GM23338 (cell line): ENCODE results near the gene ASPRV1. TPM values are rescaled to one million over a fixed set of nuclear protein-coding genes. Genes with fewer than 3 reads are reported as not detected.

Experiments used
- ATAC-seq: fragments of 200-7000 bp; cut with Tn5 transposase; 3 replicates; pipeline ENCODE4 v1.9.1; 2020
- DNase-seq: peaks from one replicate; pipeline ENCODE4 v3.0.0-alpha.2; 2015; ENCODE audit warnings: low spot score
- H2AFZ ChIP-seq: fragments of 200-600 bp; sonication (generic); 2 replicates; pipeline ENCODE4 v1.8.0; 2016; ENCODE audit warnings: antibody characterized with exemption, mild to moderate bottlenecking, moderate library complexity
- H3F3A ChIP-seq: fragments of 200-600 bp; sonication (generic); replicated peaks from 2 replicates; pipeline ENCODE4 v1.8.0; 2017; ENCODE audit warnings: antibody characterized with exemption, mixed run types, low read depth
- H3K27ac ChIP-seq: fragments of 200-600 bp; sonication (generic); 2 replicates; pipeline ENCODE4 v1.6.1; 2016; ENCODE audit warnings: low read depth
- H3K27me3 ChIP-seq: fragments of 200-600 bp; sonication (generic); 2 replicates; pipeline ENCODE4 v1.8.0; 2016; ENCODE audit warnings: mild to moderate bottlenecking, mixed run types, moderate library complexity; ENCODE audit not compliant: insufficient read depth
- H3K36me3 ChIP-seq: fragments of 200-600 bp; sonication (generic); 2 replicates; pipeline ENCODE4 v1.8.0; 2016; ENCODE audit warnings: mild to moderate bottlenecking; ENCODE audit not compliant: insufficient read depth
- H3K4me1 ChIP-seq: fragments of 200-600 bp; sonication (generic); 2 replicates; pipeline ENCODE4 v1.8.0; 2016; ENCODE audit warnings: mild to moderate bottlenecking, moderate library complexity; ENCODE audit not compliant: insufficient read depth
- H3K4me2 ChIP-seq: fragments of 200-600 bp; sonication (generic); 2 replicates; pipeline ENCODE4 v1.7.1; 2017; ENCODE audit warnings: mixed run types
- H3K4me3 ChIP-seq: fragments of 200-600 bp; sonication (generic); 2 replicates; pipeline ENCODE4 v1.6.1; 2016; ENCODE audit warnings: mixed run types
- H3K79me2 ChIP-seq: fragments of 200-600 bp; sonication (generic); replicated peaks from 2 replicates; pipeline ENCODE4 v1.8.0; 2017; ENCODE audit warnings: mild to moderate bottlenecking; ENCODE audit not compliant: insufficient read depth
- H3K9me2 ChIP-seq: fragments of 200-600 bp; sonication (generic); 2 replicates; pipeline ENCODE4 v1.8.0; 2017; ENCODE audit not compliant: insufficient read depth
- H4K20me1 ChIP-seq: fragments of 200-600 bp; sonication (generic); replicated peaks from 2 replicates; pipeline ENCODE4 v1.8.0; 2017; ENCODE audit warnings: mild to moderate bottlenecking; ENCODE audit not compliant: insufficient read depth
- H3K27ac Mint-ChIP-seq: 2 replicates; pipeline ENCODE4 v1.8.0; 2020; ENCODE audit warnings: inconsistent platforms, mild to moderate bottlenecking, moderate library complexity, mixed read lengths
- H3K27me3 Mint-ChIP-seq: 3 replicates; pipeline ENCODE4 v1.8.0; 2022; ENCODE audit warnings: low read depth, mild to moderate bottlenecking, moderate library complexity, mixed read lengths, inconsistent platforms; ENCODE audit not compliant: insufficient read depth, poor library complexity
- H3K36me3 Mint-ChIP-seq: 3 replicates; pipeline ENCODE4 v1.8.0; 2021; ENCODE audit warnings: low read depth, mild to moderate bottlenecking, inconsistent platforms, moderate library complexity, mixed read lengths
- H3K4me1 Mint-ChIP-seq: 3 replicates; pipeline ENCODE4 v1.8.0; 2020; ENCODE audit warnings: mild to moderate bottlenecking, inconsistent platforms, mixed read lengths
- H3K4me3 Mint-ChIP-seq: 3 replicates; pipeline ENCODE4 v1.8.0; 2021; ENCODE audit warnings: moderate library complexity, mild to moderate bottlenecking, inconsistent platforms, mixed read lengths
- H3K9me3 Mint-ChIP-seq: 3 replicates; pipeline ENCODE4 v1.8.0; 2020; ENCODE audit warnings: moderate library complexity, mild to moderate bottlenecking, inconsistent platforms, mixed read lengths
- CREB1 ChIP-seq: fragments of 250-450 bp; sonication (Bioruptor Pico); IDR thresholded peaks from 2 replicates; pipeline ENCODE4 v1.5.0; 2020; ENCODE audit warnings: low read depth, mild to moderate bottlenecking, moderate library complexity
- EZH2phosphoT487 ChIP-seq: fragments of 200-600 bp; sonication (generic); IDR thresholded peaks from one replicate; pipeline ENCODE4 v1.8.1; 2018; ENCODE audit warnings: antibody characterized with exemption; ENCODE audit not compliant: unreplicated experiment
- POLR2AphosphoS5 ChIP-seq: IDR thresholded peaks from 2 replicates; pipeline ENCODE4 v1.6.1; 2016; ENCODE audit warnings: antibody characterized with exemption, low read depth
- STAT1 ChIP-seq: IDR thresholded peaks from one replicate; pipeline ENCODE4 v1.6.1; 2016; ENCODE audit warnings: antibody characterized with exemption; ENCODE audit not compliant: unreplicated experiment
- polyA plus RNA-seq: library from polyadenylated mRNA; unstranded; fragments of >200 nt; fragmentation: Nextera tagmentation; extraction: Ambion mirVana; gene quantifications from 2 replicates; pipeline ENCODE4 v1.2.1, GENCODE V29; 2016
- total RNA-seq: library from RNA; depleted of rRNA; stranded (reverse); fragments of >200 nt; shearing (Covaris generic); gene quantifications from 2 replicates; pipeline ENCODE4 v1.2.3, GENCODE V29; 2014
- TF ChIP-seq, protein P1 (sequence below): IDR thresholded peaks from 2 replicates; pipeline ENCODE4 v1.6.1; 2016; ENCODE audit warnings: antibody characterized with exemption
- TF ChIP-seq, protein P2 (sequence below): fragments of 250-450 bp; sonication (Bioruptor Pico); IDR thresholded peaks from 2 replicates; pipeline ENCODE4 v1.5.0; 2020; ENCODE audit warnings: mild to moderate bottlenecking, moderate library complexity

ASPRV1 gene
- total and polyA plus RNA-seq, 2 experiments from 2014 or later: 0.60 to 1.4 TPM

DNA sequence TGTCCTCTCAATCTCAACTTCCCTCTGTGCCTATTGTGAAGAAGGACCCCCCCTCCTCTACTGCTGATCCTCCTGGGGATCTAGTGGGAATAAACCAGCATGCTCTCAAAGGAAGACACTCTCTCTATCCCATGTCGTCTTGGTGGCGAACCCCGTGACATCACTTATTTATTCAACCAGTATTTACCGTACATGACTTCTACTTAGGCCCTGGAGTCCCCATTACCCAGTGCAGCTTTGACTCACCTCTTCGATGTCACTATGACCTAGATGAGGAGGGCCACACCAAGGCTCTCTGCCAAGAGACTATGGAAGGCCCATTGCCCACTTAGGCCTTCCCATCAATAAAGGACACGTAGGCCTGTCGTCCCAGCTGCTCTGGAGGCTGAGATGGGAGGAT lies 16.7 kb downstream of the ASPRV1 start:
- peaks cover 5% of the 10 kb centered on the region for H3K27me3 Mint-ChIP-seq
- H3K9me3 Mint-ChIP-seq: no peaks in the 10 kb centered on the region
- Histone ChIP-seq H3K27me3 (no peaks in the 10 kb centered on the region), H3K4me1 (peaks cover 8% of the 10 kb centered on the region), H2AFZ (no peak overlapping the region), H3K79me2 (no peaks in the 10 kb centered on the region), H3K36me3 (no peaks in the 10 kb centered on the region), H3K27ac (no peak overlapping the region), H3K4me2 (no peak overlapping the region), H3K9me2 (no peaks in the 10 kb centered on the region), H3K4me3 (no peak overlapping the region), H3F3A (0 out of 2 replicates have a peak, but pooled peaks cover 3% of the 10 kb centered on the region), H4K20me1 (no peaks in the 10 kb centered on the region)
- TF ChIP-seq CREB1 (CRISPR knock-in tag) (no peak), EZH2phosphoT487 (no peak), STAT1 (no peak), POLR2AphosphoS5 (no peak)
- TF ChIP-seq, protein P1, sequence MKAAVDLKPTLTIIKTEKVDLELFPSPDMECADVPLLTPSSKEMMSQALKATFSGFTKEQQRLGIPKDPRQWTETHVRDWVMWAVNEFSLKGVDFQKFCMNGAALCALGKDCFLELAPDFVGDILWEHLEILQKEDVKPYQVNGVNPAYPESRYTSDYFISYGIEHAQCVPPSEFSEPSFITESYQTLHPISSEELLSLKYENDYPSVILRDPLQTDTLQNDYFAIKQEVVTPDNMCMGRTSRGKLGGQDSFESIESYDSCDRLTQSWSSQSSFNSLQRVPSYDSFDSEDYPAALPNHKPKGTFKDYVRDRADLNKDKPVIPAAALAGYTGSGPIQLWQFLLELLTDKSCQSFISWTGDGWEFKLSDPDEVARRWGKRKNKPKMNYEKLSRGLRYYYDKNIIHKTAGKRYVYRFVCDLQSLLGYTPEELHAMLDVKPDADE: no peak
- TF ChIP-seq, protein P2, sequence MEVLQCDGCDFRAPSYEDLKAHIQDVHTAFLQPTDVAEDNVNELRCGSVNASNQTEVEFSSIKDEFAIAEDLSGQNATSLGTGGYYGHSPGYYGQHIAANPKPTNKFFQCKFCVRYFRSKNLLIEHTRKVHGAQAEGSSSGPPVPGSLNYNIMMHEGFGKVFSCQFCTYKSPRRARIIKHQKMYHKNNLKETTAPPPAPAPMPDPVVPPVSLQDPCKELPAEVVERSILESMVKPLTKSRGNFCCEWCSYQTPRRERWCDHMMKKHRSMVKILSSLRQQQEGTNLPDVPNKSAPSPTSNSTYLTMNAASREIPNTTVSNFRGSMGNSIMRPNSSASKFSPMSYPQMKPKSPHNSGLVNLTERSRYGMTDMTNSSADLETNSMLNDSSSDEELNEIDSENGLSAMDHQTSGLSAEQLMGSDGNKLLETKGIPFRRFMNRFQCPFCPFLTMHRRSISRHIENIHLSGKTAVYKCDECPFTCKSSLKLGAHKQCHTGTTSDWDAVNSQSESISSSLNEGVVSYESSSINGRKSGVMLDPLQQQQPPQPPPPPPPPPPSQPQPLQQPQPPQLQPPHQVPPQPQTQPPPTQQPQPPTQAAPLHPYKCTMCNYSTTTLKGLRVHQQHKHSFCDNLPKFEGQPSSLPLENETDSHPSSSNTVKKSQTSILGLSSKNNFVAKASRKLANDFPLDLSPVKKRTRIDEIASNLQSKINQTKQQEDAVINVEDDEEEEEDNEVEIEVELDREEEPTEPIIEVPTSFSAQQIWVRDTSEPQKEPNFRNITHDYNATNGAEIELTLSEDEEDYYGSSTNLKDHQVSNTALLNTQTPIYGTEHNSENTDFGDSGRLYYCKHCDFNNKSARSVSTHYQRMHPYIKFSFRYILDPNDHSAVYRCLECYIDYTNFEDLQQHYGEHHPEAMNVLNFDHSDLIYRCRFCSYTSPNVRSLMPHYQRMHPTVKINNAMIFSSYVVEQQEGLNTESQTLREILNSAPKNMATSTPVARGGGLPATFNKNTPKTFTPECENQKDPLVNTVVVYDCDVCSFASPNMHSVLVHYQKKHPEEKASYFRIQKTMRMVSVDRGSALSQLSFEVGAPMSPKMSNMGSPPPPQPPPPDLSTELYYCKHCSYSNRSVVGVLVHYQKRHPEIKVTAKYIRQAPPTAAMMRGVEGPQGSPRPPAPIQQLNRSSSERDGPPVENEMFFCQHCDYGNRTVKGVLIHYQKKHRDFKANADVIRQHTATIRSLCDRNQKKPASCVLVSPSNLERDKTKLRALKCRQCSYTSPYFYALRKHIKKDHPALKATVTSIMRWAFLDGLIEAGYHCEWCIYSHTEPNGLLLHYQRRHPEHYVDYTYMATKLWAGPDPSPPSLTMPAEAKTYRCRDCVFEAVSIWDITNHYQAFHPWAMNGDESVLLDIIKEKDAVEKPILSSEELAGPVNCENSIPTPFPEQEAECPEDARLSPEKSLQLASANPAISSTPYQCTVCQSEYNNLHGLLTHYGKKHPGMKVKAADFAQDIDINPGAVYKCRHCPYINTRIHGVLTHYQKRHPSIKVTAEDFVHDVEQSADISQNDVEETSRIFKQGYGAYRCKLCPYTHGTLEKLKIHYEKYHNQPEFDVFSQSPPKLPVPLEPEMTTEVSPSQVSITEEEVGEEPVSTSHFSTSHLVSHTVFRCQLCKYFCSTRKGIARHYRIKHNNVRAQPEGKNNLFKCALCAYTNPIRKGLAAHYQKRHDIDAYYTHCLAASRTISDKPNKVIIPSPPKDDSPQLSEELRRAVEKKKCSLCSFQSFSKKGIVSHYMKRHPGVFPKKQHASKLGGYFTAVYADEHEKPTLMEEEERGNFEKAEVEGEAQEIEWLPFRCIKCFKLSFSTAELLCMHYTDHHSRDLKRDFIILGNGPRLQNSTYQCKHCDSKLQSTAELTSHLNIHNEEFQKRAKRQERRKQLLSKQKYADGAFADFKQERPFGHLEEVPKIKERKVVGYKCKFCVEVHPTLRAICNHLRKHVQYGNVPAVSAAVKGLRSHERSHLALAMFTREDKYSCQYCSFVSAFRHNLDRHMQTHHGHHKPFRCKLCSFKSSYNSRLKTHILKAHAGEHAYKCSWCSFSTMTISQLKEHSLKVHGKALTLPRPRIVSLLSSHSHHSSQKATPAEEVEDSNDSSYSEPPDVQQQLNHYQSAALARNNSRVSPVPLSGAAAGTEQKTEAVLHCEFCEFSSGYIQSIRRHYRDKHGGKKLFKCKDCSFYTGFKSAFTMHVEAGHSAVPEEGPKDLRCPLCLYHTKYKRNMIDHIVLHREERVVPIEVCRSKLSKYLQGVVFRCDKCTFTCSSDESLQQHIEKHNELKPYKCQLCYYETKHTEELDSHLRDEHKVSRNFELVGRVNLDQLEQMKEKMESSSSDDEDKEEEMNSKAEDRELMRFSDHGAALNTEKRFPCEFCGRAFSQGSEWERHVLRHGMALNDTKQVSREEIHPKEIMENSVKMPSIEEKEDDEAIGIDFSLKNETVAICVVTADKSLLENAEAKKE (CRISPR knock-in tag): no peak
- no peak overlapping the region for H3K4me3 Mint-ChIP-seq
- H3K27ac Mint-ChIP-seq: no peak overlapping the region
- peaks cover 13% of the 10 kb centered on the region for H3K4me1 Mint-ChIP-seq
- H3K36me3 Mint-ChIP-seq: no peaks in the 10 kb centered on the region
- ATAC-seq (no peak), DNase-seq (no peak)
